ENCODE data around the gene P4HA2.

- TF ChIP-seq CTCF (IDR thresholded peaks at IDR 0.05) (no peak), POLR2A (IDR thresholded peaks at IDR 0.05) (no peak)
Measured at GRCh38 chr5:132260714-132261551, 33.3 kb upstream of the P4HA2 start.

Data from body of pancreas (tissue), 4 donors.